PC-3 (cell line): ENCODE data around the gene POLDIP3. TPM values are rescaled to one million over a fixed set of nuclear protein-coding genes. Genes with fewer than 3 reads are reported as not detected.

Source experiments
- ATAC-seq: fragments of 200-7000 bp; cut with Tn5 transposase; 2 replicates; pipeline ENCODE4 v1.9.1; 2020; ENCODE audit warnings: mild to moderate bottlenecking, moderate library complexity
- Bru-seq: library from RNA; stranded (reverse); fragments of 400-500 nt; gene quantifications from one replicate; lab custom pipeline; 2021; lab: Mats Ljungman, UMichigan
- BruChase-seq, 2 experiments: library from RNA; stranded (reverse); fragments of 400-500 nt; gene quantifications; one replicate each; lab custom pipeline; 2021; lab: Mats Ljungman, UMichigan
- BruUV-seq: library from RNA; stranded (reverse); fragments of 400-500 nt; replicated peaks from 2 replicates; lab custom pipeline; 2021; lab: Mats Ljungman, UMichigan
- CTCF ChIA-PET: fragments of 300-600 bp; sonication (Branson Sonifier 250); formaldehyde crosslinking; loops from one replicate; lab custom pipeline; 2022; ENCODE audit warnings: antibody characterized with exemption; lab: Charles Lee
- POLR2A ChIA-PET: fragments of 300-600 bp; sonication (Branson Sonifier 250); formaldehyde crosslinking; loops from one replicate; lab custom pipeline; 2022; ENCODE audit warnings: antibody characterized with exemption; ENCODE audit not compliant: unreplicated experiment; lab: Charles Lee
- DNase-seq: peaks from one replicate; pipeline ENCODE4 v3.0.0-alpha.2; 2015
- H2AFZ ChIP-seq: fragments of 300-600 bp; sonication (generic); 2 replicates; pipeline ENCODE4 v1.6.0; 2016; ENCODE audit warnings: antibody characterized with exemption, low read length
- H3F3A ChIP-seq: fragments of 300-600 bp; sonication (generic); one replicate; pipeline ENCODE4 v1.6.0; 2017; ENCODE audit warnings: antibody characterized with exemption, low read length, control low read depth, mild to moderate bottlenecking; ENCODE audit not compliant: unreplicated experiment
- H3K27ac ChIP-seq: fragments of 300-600 bp; sonication (generic); 2 replicates; pipeline ENCODE4 v1.5.1; 2016; ENCODE audit warnings: mild to moderate bottlenecking, low read length
- H3K27me3 ChIP-seq: fragments of 300-600 bp; sonication (generic); 2 replicates; pipeline ENCODE4 v1.6.1; 2016; ENCODE audit warnings: low read length, mixed read lengths
- H3K36me3 ChIP-seq: fragments of 300-600 bp; sonication (generic); 2 replicates; pipeline ENCODE4 v1.6.1; 2016; ENCODE audit warnings: low read depth, mixed run types, low read length, mixed read lengths
- H3K4me1 ChIP-seq: fragments of 300-600 bp; sonication (generic); 2 replicates; pipeline ENCODE4 v1.5.1; 2016; ENCODE audit warnings: low read length; ENCODE audit not compliant: insufficient read depth
- H3K4me2 ChIP-seq: fragments of 300-600 bp; sonication (generic); 2 replicates; pipeline ENCODE4 v1.6.0; 2016; ENCODE audit warnings: low read length
- H3K4me3 ChIP-seq: fragments of 300-600 bp; sonication (generic); 2 replicates; pipeline ENCODE4 v1.5.1; 2016; ENCODE audit warnings: mild to moderate bottlenecking, low read length, mixed read lengths
- H3K79me2 ChIP-seq: fragments of 300-600 bp; sonication (generic); 2 replicates; pipeline ENCODE4 v1.6.1; 2017; ENCODE audit warnings: low read length, mixed read lengths
- H3K9ac ChIP-seq: fragments of 300-600 bp; sonication (generic); 2 replicates; pipeline ENCODE4 v1.6.0; 2016; ENCODE audit warnings: mild to moderate bottlenecking, low read length
- H3K9me2 ChIP-seq: fragments of 300-600 bp; sonication (generic); replicated peaks from 2 replicates; pipeline ENCODE4 v1.6.1; 2016; ENCODE audit warnings: mixed run types, low read length, mixed read lengths
- H3K9me3 ChIP-seq: fragments of 300-600 bp; sonication (generic); 2 replicates; pipeline ENCODE4 v1.6.1; 2016; ENCODE audit warnings: low read length, mixed read lengths
- H4K20me1 ChIP-seq: fragments of 300-600 bp; sonication (generic); 2 replicates; pipeline ENCODE4 v1.6.1; 2016; ENCODE audit warnings: low read length, mixed read lengths
- EZH2 ChIP-seq: fragments of 300-600 bp; sonication (generic); IDR thresholded peaks from one replicate; pipeline ENCODE4 v1.6.1; 2017; ENCODE audit warnings: antibody characterized with exemption, mild to moderate bottlenecking, low read length; ENCODE audit not compliant: unreplicated experiment
- EZH2phosphoT487 ChIP-seq: fragments of 300-600 bp; sonication (generic); IDR thresholded peaks from 2 replicates; pipeline ENCODE4 v1.6.1; 2018; ENCODE audit warnings: mild to moderate bottlenecking, antibody characterized with exemption, low read length, borderline replicate concordance
- intact Hi-C: fragments of 100-400 bp; cut with micrococcal nuclease; formaldehyde crosslinking; loops from 2 replicates; pipeline ENCODE4 v1.9.0; 2023
- long read RNA-seq: library from polyadenylated mRNA; unstranded; transcript quantifications from one replicate; pipeline ENCODE4 v2.0.0, GENCODE V29; 2021; ENCODE audit not compliant: unreplicated experiment
- total RNA-seq: library from RNA; depleted of rRNA; stranded (reverse); fragments of >200 nt; gene quantifications from 2 replicates; pipeline ENCODE4 v1.2.3, GENCODE V29; 2014; rRNA removed
- TF ChIP-seq, protein P1 (sequence below): fragments of 300-600 bp; sonication (generic); conservative IDR thresholded peaks from 2 replicates; pipeline ENCODE4 v1.5.1; 2017; ENCODE audit warnings: antibody characterized with exemption, low read depth, mild to moderate bottlenecking, low read length

POLDIP3 gene, protein sequence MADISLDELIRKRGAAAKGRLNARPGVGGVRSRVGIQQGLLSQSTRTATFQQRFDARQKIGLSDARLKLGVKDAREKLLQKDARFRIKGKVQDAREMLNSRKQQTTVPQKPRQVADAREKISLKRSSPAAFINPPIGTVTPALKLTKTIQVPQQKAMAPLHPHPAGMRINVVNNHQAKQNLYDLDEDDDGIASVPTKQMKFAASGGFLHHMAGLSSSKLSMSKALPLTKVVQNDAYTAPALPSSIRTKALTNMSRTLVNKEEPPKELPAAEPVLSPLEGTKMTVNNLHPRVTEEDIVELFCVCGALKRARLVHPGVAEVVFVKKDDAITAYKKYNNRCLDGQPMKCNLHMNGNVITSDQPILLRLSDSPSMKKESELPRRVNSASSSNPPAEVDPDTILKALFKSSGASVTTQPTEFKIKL
- 32.4 and 47.2 TPM in 2 replicates for total RNA-seq
- Bru-seq, nascent RNA: percentile 77 among the genes with signal in this experiment
- percentile 85 among the genes with signal in this experiment for BruChase-seq, experiment 1, labeled RNA remaining after a 6-hour chase
- BruChase-seq, experiment 2, labeled RNA remaining after a 2-hour chase: percentile 79 among the genes with signal in this experiment
- long read RNA-seq, transcript POLDIP3-203 (8 exons, 3,323 nt): minor isoform, 7 of 154 reads
- long read RNA-seq, transcript POLDIP3-201 (9 exons, 3,441 nt): major isoform, 86 of 154 reads
- long read RNA-seq, partial matches to known transcripts: 22 of 154 reads
- long read RNA-seq, other reads (novel, unspliced or antisense): 39 of 154 reads

DNA sequence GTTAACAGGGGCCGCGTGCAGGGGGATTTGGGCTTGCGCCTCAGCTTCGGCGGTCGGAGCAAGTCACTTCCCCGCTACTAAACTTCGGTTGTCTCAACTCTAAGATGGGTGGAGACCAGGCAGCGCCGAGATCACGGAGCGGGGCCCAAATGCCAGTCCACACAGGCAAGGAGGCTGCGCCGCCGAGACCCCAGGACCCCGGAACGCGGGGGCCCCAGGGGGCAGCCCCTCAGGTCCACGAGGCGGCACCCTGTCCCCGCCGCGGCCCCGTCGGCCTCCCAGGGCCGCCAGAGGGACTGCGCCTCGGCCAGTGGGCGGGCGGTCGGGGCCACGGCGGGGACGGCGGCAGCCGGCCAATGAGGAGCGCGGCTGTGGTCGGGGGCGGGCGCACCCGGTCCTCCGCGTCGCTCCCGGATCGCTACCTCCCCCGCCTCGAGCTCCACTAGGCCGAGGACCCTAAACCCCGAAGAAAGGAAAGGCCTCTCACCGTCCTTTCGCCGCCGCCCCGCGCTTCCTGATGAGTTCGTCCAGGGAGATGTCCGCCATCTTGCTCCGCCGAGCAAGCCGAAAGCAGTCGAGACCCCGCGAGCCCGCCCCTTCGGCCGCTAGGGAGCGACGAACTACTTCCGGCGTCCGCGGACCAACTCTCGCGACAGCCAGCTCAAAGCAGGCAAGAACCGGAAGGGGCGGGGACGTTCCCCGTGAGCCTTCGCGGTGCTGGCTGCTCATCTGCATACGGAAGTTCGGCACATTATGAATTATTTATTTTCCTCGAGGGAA, at the start of gene POLDIP3:
Gene POLDIP3 (minus strand): TSS at position 572 of the 780 bp plus-strand sequence. CDS start 26 bp downstream, at position 546.
- peak within 1 kb of the TSS; percentile 82 for H3K4me2 ChIP-seq
- ChIA-PET POLR2A (interaction anchor here (0.5 to 0.7 kb wide), 3 partner anchors 13 to 401 kb away, joined by 3 to 4 read pairs (median 4); partner anchors contain the start of gene PACSIN2), CTCF (no interaction called here)
- no peaks in the 10 kb centered on the region for H3K9me3 ChIP-seq
- TF ChIP-seq EZH2 (no peak), EZH2phosphoT487 (no peak)
- TF ChIP-seq, protein P1, sequence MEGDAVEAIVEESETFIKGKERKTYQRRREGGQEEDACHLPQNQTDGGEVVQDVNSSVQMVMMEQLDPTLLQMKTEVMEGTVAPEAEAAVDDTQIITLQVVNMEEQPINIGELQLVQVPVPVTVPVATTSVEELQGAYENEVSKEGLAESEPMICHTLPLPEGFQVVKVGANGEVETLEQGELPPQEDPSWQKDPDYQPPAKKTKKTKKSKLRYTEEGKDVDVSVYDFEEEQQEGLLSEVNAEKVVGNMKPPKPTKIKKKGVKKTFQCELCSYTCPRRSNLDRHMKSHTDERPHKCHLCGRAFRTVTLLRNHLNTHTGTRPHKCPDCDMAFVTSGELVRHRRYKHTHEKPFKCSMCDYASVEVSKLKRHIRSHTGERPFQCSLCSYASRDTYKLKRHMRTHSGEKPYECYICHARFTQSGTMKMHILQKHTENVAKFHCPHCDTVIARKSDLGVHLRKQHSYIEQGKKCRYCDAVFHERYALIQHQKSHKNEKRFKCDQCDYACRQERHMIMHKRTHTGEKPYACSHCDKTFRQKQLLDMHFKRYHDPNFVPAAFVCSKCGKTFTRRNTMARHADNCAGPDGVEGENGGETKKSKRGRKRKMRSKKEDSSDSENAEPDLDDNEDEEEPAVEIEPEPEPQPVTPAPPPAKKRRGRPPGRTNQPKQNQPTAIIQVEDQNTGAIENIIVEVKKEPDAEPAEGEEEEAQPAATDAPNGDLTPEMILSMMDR: no peak; the same call in 1 of the 2 replicates
- peak within 1 kb of the TSS; percentile 73 for H2AFZ ChIP-seq
- ATAC-seq (peak; percentile 62), DNase-seq (peak; percentile 95)
- no peaks in the 10 kb centered on the region for H3F3A ChIP-seq
- peak within 1 kb of the TSS; percentile 97 for H3K27ac ChIP-seq
- H3K27me3 ChIP-seq: no peaks in the 10 kb centered on the region
- H3K79me2 ChIP-seq: peaks cover 49% of the 10 kb centered on the region
- peaks cover 10% of the 10 kb centered on the region; the same call in 1 of the 2 replicates for H3K36me3 ChIP-seq
- peak within 1 kb of the TSS; percentile 87 for H3K4me3 ChIP-seq
- H3K9me2 ChIP-seq: no peaks in the 10 kb centered on the region
- H4K20me1 ChIP-seq: peaks cover 15% of the 10 kb centered on the region; the same call in 1 of the 2 replicates
- intact Hi-C loops: no loop called here
- H3K9ac ChIP-seq: peak within 1 kb of the TSS; percentile 96
- no TSS peak for BruUV-seq
- peaks cover 8% of the 10 kb centered on the region for H3K4me1 ChIP-seq

DNA sequence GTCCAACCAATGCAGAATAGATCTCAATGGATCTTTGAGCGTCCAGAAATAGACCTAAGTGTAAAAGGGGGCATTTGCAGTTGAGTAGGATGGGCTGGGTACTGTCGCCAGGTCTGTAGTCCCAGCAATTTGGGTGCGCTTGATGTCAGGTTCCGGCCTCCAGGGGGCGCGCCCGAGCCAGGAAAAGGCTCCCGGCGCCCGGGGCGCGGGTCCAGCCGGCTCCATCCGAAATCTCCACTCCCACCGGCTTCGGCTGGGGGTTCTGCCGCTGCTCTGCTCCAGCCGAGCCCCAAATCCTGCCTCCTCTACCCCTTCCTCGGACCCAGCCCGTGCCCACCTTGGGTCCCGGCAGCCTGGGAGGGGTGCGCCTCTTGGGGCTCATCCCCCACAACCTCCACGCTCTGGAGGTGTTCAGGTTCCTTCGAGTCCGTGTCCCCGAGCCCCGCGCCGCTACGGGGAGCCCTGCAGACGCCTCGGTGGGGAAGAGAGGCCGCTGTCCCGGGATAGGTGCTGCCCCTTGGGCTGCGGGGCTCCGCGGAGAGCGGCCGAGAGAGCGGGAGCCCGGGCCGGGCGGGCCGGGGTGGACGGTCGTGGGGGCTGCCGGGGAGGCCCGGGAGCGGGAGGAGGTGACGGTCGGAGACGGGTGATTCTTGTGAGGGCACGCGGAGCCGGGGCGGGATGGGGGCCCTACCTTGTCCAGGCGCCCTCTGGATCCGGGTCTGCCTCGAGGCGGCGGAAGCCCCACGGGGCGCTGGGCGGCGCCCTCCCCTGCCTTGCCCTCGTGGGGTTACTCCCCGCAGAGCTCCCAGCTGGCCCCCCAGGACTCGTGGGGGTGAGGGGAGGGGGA, 47.5 kb upstream of the POLDIP3 start:
- Histone ChIP-seq H3K4me2 (peak overlapping the region; percentile 97), H3F3A (no peaks in the 10 kb centered on the region), H3K4me1 (no peaks in the 10 kb centered on the region), H2AFZ (peak overlapping the region; percentile 99), H3K4me3 (peak overlapping the region; percentile 75), H3K36me3 (no peaks in the 10 kb centered on the region), H3K9me2 (no peaks in the 10 kb centered on the region), H3K79me2 (no peaks in the 10 kb centered on the region), H3K9me3 (no peaks in the 10 kb centered on the region), H3K9ac (peak overlapping the region; percentile 51), H3K27me3 (no peaks in the 10 kb centered on the region), H3K27ac (no peak overlapping the region), H4K20me1 (no peaks in the 10 kb centered on the region)
- BruUV-seq: TSS peak; percentile 56
- intact Hi-C loops: loop anchor here (1.0 kb wide), 1 partner anchor 158 kb away; no protein-coding TSS in a partner anchor
- DNase-seq (peak; percentile 76), ATAC-seq (peak; percentile 91)
- CTCF ChIA-PET: no interaction called here
- TF ChIP-seq EZH2: no peak
- TF ChIP-seq, protein P1: peak; percentile 78
- POLR2A ChIA-PET: no interaction called here
